KMS-11 (cell line): Measurements from ENCODE around the gene SP110.
"Not testable (repeated sequence)": the region's sequence is repeated elsewhere in the genome, so short reads cannot be mapped to it uniquely, and the experiment has no call there.

Experiments
- H2AFZ ChIP-seq: fragments of 200-600 bp; sonication (generic); 2 replicates; pipeline ENCODE4 v1.6.1; 2016; ENCODE audit warnings: antibody characterized with exemption, mixed run types, low read depth
- H3K27ac ChIP-seq: fragments of 200-600 bp; sonication (generic); 2 replicates; pipeline ENCODE4 v1.6.1; 2016; ENCODE audit warnings: mild to moderate bottlenecking, mixed run types
- H3K27me3 ChIP-seq: fragments of 200-600 bp; sonication (generic); 2 replicates; pipeline ENCODE4 v1.6.1; 2017; ENCODE audit warnings: mild to moderate bottlenecking, low read depth, mixed run types, moderate library complexity; ENCODE audit not compliant: insufficient read depth
- H3K36me3 ChIP-seq: fragments of 200-600 bp; sonication (generic); 2 replicates; pipeline ENCODE4 v1.6.1; 2017; ENCODE audit warnings: mild to moderate bottlenecking, mixed run types; ENCODE audit not compliant: insufficient read depth
- H3K4me1 ChIP-seq: fragments of 200-600 bp; sonication (generic); 2 replicates; pipeline ENCODE4 v1.6.1; 2016; ENCODE audit warnings: mild to moderate bottlenecking, low read depth, mixed run types; ENCODE audit not compliant: poor library complexity, severe bottlenecking
- H3K4me2 ChIP-seq: fragments of 200-600 bp; sonication (generic); 2 replicates; pipeline ENCODE4 v1.7.0; 2016; ENCODE audit warnings: mild to moderate bottlenecking, mixed run types
- H3K4me3 ChIP-seq: fragments of 200-600 bp; sonication (generic); IDR thresholded peaks from 2 replicates; pipeline ENCODE4 v1.6.1; 2017; ENCODE audit warnings: low read depth, low read length, mixed read lengths; ENCODE audit not compliant: insufficient read depth
- H3K79me2 ChIP-seq: fragments of 200-600 bp; sonication (generic); 2 replicates; pipeline ENCODE4 v1.6.1; 2016; ENCODE audit warnings: low read depth, mixed run types; ENCODE audit not compliant: insufficient read depth
- H3K9ac ChIP-seq: fragments of 200-600 bp; sonication (generic); 2 replicates; pipeline ENCODE4 v1.6.1; 2016; ENCODE audit warnings: mild to moderate bottlenecking, mixed run types
- H4K20me1 ChIP-seq: fragments of 200-600 bp; sonication (generic); 2 replicates; pipeline ENCODE4 v1.6.1; 2016; ENCODE audit warnings: mild to moderate bottlenecking, mixed run types; ENCODE audit not compliant: insufficient read depth
- CTCF ChIP-seq: fragments of 200-600 bp; sonication (generic); conservative IDR thresholded peaks from 2 replicates; pipeline ENCODE4 v1.6.1; 2017; ENCODE audit warnings: low read depth, mild to moderate bottlenecking, antibody characterized with exemption, low read length, moderate library complexity, mixed read lengths

The SP110 gene

DNA sequence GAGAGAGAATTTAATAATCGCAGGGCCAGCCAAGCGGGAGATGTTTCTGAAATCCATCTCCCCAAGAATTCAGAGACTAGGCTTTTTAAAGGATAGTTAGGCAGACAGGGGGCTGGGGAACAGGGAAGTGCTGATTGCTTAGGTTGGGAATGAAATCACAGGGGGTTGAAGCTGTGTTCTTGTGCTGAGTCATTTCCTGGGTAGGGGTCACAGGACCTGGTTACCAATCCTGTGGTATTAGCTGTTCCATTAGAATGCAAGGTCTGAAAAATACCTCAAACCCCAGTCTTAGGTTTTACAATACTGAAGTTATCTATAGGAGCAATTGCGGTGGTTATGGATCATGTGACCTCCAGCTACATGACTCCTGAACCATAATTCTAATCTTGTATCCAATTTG, 10.3 kb upstream of the SP110 start:
- no peak for TF ChIP-seq CTCF
- no peaks in the 10 kb centered on the region for H4K20me1 ChIP-seq
- H3K4me3 ChIP-seq: no peak overlapping the region
- H3K27ac ChIP-seq: no peak overlapping the region
- no peaks in the 10 kb centered on the region for H3K27me3 ChIP-seq
- H2AFZ ChIP-seq: no peak overlapping the region
- H3K4me2 ChIP-seq: no peak overlapping the region
- H3K4me1 ChIP-seq: no peaks in the 10 kb centered on the region
- H3K9ac ChIP-seq: no peak overlapping the region
- H3K36me3 ChIP-seq: no peaks in the 10 kb centered on the region
- H3K79me2 ChIP-seq: no peaks in the 10 kb centered on the region

- no peak for TF ChIP-seq CTCF
- no peak overlapping the region for H3K4me3 ChIP-seq
- H3K9ac ChIP-seq: no peak overlapping the region
- H3K27ac ChIP-seq: no peak overlapping the region
- H3K4me1 ChIP-seq: no peaks in the 10 kb centered on the region
- no peaks in the 10 kb centered on the region for H4K20me1 ChIP-seq
- no peaks in the 10 kb centered on the region for H3K27me3 ChIP-seq
- no peak overlapping the region for H2AFZ ChIP-seq
- H3K36me3 ChIP-seq: no peaks in the 10 kb centered on the region
- no peaks in the 10 kb centered on the region for H3K79me2 ChIP-seq
- H3K4me2 ChIP-seq: no peak overlapping the region
These were observed 7.4 kb upstream of the SP110 start for GRCh38 chr2:230227216-230227615.

- no peaks in the 10 kb centered on the region for H4K20me1 ChIP-seq
- H3K79me2 ChIP-seq: no peaks in the 10 kb centered on the region
- no peaks in the 10 kb centered on the region for H3K4me1 ChIP-seq
- no peak overlapping the region for H3K27ac ChIP-seq
- no peaks in the 10 kb centered on the region for H3K27me3 ChIP-seq
- no peaks in the 10 kb centered on the region for H3K36me3 ChIP-seq
- no peak for TF ChIP-seq CTCF
- H3K9ac ChIP-seq: no peak overlapping the region
- no peak overlapping the region for H2AFZ ChIP-seq
- no peak overlapping the region for H3K4me3 ChIP-seq
- no peak overlapping the region for H3K4me2 ChIP-seq
These were observed 6.3 kb upstream of the SP110 start for GRCh38 chr2:230226051-230226551.

DNA sequence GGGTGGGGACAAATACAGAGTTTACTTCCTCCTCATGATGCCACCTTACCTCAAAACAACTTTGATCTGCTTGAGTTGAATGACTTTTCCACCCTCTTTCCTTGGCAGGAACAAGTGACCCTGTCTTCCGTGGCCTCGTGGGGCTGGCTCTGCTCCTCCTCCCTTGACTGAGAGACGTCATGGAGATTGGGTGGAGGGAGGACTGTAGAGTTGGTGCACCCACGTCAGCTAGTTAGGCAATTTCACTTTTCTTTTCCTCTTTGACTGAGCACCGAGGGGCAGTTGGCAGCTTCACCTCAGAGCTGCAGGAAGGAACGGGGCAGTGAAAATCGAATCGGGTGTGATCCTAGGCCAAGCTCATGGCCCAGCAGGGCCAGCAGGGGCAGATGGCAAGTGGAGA, 5.7 kb upstream of the SP110 start, which contains the start of gene SP140:
TSS of gene SP140 (plus strand) at position 251 of the 400 bp plus-strand sequence. CDS start at position 360, 109 bp downstream.
- no peaks in the 10 kb centered on the region for H3K27me3 ChIP-seq
- no peak within 1 kb of the TSS for H3K4me2 ChIP-seq
- H3K4me1 ChIP-seq: peaks cover under 1% of the 10 kb centered on the region
- no peak within 1 kb of the TSS for H3K9ac ChIP-seq
- H4K20me1 ChIP-seq: no peaks in the 10 kb centered on the region
- no peaks in the 10 kb centered on the region for H3K79me2 ChIP-seq
- no peak within 1 kb of the TSS for H2AFZ ChIP-seq
- no peak within 1 kb of the TSS for H3K27ac ChIP-seq
- H3K4me3 ChIP-seq: no peak within 1 kb of the TSS
- no peak for TF ChIP-seq CTCF
- no peaks in the 10 kb centered on the region for H3K36me3 ChIP-seq

GRCh38 chr2:230224458-230224857, 4.7 kb upstream of the SP110 start:
- H3K36me3 ChIP-seq: no peaks in the 10 kb centered on the region
- no peaks in the 10 kb centered on the region for H4K20me1 ChIP-seq
- no peak overlapping the region for H3K4me2 ChIP-seq
- H3K27ac ChIP-seq: no peak overlapping the region
- no peak overlapping the region for H3K9ac ChIP-seq
- no peak overlapping the region for H3K4me3 ChIP-seq
- H3K4me1 ChIP-seq: peaks cover 5% of the 10 kb centered on the region
- no peaks in the 10 kb centered on the region for H3K79me2 ChIP-seq
- no peak for TF ChIP-seq CTCF
- no peak overlapping the region for H2AFZ ChIP-seq
- no peaks in the 10 kb centered on the region for H3K27me3 ChIP-seq

- H3K79me2 ChIP-seq, H3K27me3 ChIP-seq, H3K4me3 ChIP-seq, H3K36me3 ChIP-seq, H4K20me1 ChIP-seq, H2AFZ ChIP-seq, H3K4me2 ChIP-seq, H3K9ac ChIP-seq, H3K27ac ChIP-seq: not testable (repeated sequence)
- H3K4me1 ChIP-seq: peaks cover 12% of the 10 kb centered on the region
These were observed 3.0 kb upstream of the SP110 start for GRCh38 chr2:230222829-230223228.
